Measurements from ENCODE around the gene CENATAC.
"Not testable (repeated sequence)": the region's sequence is repeated elsewhere in the genome, so short reads cannot be mapped to it uniquely, and the experiment has no call there.

The CENATAC gene

DNA sequence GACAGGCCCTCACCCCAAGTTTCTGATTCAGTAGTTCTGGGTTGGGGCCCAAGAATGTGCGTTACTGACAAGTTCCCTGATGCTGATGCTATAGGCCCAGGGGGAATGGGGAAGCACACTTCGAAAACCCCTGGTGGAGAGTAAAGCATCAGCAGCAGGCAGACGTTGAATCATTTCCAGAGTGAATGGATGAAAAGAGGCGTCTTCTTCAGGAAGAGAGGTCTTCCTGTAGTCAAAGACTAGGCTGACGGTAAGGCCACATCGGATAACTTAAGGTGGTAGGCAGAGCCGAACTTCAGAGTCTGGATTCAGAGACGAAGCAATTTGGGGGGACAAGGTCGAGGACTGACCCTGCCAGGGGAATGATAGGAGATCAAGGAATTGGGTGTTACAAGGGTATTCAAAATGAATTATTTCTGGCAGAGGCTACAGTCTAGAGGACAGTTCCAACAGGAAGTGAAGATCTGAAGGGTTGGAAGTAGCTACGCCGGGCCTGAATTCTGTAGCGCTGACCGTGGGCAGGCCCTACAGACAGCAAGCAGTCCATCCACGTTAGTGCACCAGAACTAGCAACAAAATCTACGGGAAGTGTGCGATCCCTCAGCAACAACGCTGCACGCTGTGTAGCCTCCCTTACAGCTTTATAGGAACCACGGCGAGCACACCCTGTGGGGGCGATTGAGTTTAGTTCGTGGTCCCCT is 862 bp upstream of the CENATAC start:
- DNase-seq, result no peak

GRCh38 chr11:118998388-118998717 is 415 bp downstream of the CENATAC start:
- DNase-seq, result no peak

DNA sequence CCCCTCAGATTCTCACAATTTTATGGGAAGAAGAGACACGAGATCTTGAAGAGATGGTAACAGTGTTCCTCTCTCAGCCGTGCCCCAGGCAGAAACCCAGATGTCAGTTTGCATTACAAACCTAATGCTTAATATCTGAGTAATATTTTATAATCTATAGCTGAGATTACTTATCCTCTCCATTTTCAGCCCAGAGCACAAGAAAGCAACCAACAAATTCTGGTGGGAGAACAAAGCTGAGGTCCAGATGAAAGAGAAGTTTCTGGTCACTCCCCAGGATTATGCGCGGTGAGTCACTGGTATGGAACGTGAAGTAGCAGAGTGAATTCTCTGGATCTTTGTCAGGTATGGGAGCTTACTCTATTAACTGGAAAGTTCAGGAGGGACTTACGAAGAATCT is 884 bp downstream of the CENATAC start:
- no peak for DNase-seq

GRCh38 chr11:119000906-119001305 is 3.0 kb downstream of the CENATAC start:
- DNase-seq, result no peak

DNA sequence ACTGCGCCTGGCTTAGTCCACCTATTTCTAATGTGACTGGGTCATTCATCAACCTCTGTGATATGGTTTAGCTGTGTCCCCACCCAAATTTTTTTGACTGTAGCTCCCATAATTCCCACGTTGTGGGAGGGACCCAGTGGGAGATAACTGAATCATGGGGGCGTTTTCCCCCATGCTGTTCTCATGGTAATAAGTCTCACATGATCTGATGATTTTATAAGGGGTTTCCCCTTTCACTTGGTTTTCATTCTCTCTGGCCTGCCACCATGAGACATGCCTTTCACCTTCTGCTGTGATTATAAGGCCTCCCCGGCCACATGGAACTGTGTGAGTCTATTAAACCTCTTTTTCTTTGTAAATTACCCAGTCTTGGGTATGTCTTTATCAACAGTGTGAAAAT is 8.7 kb downstream of the CENATAC start:
- no peak for DNase-seq

GRCh38 chr11:119011476-119012053 is 13.6 kb downstream of the CENATAC start:
- no peak for DNase-seq

- DNase-seq, result no peak
These were observed 14.8 kb downstream of the CENATAC start for GRCh38 chr11:119012629-119013170.

GRCh38 chr11:119014209-119014924 is 16.4 kb downstream of the CENATAC start:
- no peak for DNase-seq

DNA sequence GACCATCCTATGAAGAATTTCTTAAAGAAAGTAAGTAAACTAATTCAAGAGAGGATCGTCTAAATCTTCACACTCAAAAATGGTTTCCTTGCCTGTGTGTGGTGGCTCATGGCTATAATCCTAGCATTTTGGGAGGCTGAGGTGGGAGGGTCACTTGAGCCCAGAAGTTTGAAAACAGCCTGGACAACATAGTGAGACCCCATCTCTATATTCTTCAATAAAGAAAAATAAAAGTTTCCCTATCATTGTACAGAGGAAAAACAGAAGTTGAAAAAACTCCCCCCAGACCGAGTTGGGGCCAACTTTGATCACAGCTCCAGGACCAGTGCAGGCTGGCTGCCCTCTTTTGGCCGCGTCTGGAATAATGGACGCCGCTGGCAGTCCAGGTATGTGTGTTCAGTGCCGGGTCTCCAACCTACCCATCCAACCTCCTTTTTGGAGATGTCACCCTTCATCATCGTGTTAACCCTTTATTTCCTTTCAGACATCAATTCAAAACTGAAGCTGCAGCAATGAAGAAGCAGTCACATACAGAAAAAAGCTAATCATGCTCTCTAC is 17.2 kb downstream of the CENATAC start:
- no peak for DNase-seq

DNA sequence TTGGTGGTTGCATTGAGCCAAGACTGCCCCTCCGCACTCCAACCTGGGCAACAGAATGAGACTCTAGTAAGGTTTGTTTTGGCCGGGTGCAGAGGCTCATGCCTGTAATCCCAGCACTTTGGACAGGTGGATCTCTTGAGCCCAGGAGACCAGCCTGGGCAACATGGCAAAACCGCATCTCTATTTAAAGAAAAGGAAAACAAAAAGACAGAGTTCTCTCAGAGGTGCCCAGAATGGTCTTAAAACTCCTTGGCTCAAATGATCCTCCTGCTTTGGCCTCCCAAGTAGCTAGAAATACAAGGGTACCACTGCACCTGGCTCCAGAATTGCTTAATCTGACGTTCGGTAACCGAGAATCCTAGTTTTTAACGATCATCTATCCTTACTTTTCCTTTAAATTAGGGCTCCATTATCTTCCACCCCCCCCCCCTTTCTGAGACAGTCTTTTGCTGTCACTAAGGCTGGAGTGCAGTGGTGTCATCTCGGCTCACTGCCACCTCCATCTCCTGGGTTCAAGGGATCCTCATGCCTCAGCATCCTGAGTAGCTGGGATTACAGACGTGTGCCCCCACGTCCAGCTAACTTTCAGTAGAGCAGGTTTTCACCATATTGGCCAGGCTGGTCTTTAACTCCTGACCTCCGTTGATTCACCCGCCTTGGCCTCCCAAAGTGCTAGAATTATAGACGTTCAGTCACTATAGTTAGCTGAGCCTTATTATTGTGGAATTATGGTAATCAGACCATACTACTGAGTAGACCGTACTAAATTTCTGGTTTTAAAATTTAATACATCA is 18.5 kb downstream of the CENATAC start:
- no peak for DNase-seq

DNA sequence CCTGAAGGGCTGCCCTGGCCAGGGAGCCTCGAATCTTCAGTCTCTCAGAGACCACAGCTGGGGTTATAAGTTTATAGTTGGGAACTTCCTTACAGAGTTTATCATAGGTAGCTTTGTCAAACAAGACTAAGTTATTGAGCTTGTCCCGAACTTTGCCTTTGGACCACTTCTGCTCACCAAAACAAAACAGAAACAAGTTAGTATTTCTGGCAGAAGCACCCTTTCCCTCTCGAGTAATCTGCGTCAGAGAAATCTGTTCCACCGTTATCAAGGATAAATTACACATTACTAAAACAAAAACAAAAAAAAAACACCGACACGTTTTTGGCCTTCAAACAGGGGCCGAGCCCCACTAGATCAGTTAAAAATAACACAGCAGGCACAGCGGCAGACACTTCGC is 19.4 kb downstream of the CENATAC start:
- not testable (repeated sequence) for DNase-seq

DNA sequence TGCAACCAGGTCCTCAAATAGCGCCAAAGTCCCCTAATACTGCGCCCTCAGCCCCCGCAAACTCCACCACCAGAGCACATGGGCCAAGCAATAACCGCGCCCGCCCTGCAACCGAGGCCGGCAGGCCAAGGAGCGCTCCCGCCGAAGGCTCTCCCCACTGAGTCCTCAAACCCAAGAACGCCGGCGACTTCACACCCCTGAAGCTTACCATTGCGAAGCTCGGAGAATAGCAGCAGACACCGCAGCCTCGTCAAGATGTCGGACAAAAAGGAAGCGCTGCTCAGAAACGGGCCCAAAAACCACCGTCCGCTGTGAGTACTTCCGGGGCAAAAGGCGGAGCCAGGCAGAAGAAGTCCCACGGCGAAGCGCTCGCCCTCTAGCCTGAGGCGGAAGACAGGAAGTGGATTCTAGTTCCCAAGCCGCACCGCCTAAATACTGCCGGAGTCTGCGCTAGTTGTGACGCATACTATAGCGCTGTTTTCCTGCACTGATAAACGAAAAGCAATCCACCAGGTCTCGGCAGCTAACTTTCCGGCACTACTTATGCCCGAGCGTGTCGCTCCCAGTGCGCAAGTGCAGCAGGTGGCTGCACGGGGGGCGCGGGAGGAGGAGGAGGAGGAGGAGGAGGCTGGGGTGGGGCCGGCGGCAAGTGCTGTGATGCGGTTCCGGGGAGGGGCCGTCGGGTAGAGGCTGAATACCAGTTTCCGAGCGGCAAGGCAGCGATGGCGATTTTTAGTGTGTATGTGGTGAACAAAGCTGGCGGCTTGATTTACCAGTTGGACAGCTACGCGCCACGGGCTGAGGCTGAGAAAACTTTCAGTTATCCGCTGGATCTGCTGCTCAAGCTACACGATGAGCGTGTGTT is 20.4 kb downstream of the CENATAC start, which contains the start of the genes RPS25 and TRAPPC4:
Gene RPS25, minus strand, starts transcription at position 270 of the 865 bp plus-strand sequence. Its CDS starts 59 bp downstream, at position 211.
Gene TRAPPC4, plus strand, starts transcription at position 693 of the 865 bp plus-strand sequence. Its CDS starts 30 bp downstream, at position 723.
- DNase-seq, result peak; percentile 80 to 89

DNA sequence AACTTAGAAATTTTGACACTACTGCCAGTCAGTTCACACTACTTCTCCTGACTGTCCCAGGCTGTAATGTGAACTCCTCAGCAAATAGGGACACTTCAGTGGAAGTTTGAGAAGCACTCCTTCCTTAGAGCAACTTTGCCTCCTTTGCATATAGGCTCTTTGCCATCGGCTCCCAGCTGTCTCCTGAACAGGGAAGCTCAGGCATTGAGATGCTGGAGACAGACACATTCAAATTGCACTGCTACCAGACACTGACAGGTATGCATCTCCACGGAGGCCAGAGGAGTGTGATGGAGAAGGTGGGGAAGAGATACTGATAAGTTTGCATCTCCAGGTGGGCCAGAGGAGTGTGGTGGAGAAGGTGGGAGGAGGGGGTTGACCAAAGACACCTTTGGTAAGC is 22.1 kb downstream of the CENATAC start:
- DNase-seq, result no peak

DNA sequence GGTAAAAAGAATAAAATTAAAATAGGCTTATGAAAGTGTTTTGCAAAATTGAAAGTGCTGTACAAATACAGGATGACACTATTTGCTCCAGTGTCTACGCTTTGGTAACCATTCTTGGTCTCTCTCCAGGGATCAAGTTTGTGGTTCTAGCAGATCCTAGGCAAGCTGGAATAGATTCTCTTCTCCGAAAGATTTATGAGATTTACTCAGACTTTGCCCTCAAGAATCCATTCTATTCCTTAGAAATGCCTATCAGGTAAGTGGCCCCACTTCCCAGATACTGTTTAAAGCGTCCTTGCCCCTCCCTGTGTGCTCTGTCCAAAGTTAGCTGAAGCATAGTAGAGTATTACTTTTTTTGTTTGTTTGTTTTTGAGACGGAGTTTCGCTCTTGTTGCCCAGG is 23.7 kb downstream of the CENATAC start:
- DNase-seq, result no peak

DNA sequence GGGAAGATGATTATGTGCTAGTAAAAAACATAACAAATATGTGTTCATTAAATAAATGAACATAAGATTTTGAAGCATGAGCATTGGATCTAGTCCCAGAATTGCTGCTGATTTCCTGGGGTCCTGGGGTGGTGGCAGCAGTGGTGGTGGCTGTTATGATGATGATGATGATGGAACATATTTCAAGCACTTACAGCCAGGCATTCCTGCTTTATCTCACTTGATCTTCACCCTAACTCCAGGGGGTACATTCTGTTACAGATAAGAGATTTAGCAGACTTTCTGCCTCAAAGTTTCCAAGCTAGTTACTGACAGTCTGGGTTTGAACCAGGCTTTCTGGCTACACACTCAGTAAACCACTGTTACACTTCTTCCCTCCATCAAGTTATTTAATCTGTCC is 25.8 kb downstream of the CENATAC start:
- DNase-seq, result no peak

GRCh38 chr11:119024430-119025098 is 26.6 kb downstream of the CENATAC start:
- DNase-seq, result no peak

- no peak for DNase-seq
These were observed 27.1 kb downstream of the CENATAC start for GRCh38 chr11:119025099-119025473.

DNA sequence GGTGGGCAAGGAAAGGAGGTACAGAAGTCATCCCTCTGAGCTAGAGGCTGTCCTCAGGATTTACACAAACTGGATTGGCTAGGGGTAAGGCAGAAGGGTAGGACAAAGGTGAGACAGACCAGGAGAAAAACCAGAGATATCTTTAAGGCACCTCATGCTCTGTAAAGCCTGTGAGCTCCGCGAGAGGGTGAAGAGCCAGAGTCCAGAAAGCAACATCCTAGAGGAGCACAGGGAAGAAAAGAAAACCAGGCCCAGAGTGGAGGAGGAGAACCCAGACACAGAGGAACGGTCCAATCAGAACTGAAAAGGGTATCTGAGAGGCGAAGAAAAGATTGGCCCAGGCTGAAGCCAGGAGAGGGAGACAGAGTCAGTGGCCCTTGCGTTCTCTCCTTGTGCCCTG is 27.6 kb downstream of the CENATAC start:
- DNase-seq, result no peak

DNA sequence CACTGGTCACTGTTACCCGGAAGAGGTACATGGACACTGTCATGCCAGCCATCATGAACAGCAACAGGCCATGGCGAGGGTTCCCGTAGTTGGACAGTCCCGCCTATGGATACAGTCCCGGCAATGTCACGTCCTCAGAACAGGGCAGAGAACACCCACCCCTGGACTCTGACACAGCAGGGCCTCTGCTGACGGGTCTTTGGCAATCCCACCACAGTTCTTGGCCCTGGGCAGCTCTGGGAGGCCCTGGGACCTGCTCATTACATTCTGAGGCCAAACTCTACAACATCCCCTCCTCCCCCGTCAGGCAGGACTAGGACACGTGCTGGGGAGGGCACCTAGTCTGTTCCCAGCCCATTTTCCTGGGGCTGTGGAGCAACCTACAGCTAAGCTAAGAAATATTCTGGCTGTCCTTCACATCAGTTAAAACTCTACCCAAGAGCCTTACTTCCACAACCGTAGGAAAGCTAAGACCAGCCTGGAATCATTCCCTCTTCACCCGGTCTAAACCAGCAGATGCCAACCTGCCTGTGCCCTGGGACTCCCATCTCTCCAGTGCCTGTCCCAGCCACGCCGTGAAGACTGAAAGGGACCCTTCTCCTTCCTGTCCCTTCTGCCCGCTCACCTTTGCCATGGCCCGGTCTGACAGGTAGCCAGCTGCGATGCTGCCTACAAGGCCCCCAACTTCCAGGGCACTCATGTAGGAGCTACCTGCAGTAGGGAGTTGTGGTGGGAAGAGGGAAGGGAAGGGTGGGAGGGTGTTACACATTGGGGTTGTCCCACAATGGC is 28.2 kb downstream of the CENATAC start:
- no peak for DNase-seq

DNA sequence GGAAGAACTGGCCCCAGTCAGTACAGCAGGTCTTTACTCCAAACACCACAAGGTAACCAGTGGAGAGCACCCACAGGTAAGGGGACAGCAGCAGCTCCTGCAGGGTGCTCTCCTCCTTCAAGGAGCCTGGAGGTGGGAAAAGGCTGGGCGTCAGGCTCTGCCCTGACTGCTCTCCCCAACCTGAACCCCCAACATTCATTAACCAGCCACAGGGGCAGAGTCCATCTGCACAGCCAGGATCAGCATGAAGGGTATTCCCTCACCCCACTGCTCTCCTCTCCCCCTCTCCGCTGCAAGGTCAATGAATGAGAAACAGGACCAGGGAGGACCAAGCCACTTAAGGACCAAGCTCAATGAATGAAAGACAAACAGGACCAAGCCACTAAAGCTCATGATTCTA is 29.0 kb downstream of the CENATAC start:
- no peak for DNase-seq

Data from cerebellar nuclear complex (tissue), 1 donor.